Inflammatory macrophage treated with lipopolysaccharide for 1 hour (primary cell): ENCODE data around the gene NODAL.
A peak's percentile ranks its signal among the peaks of the same experiment; 100 is the strongest.

Experiments used
- DNase-seq, 2 donors: peaks; one replicate each; pipeline ENCODE4 v3.0.0-alpha.2; 2020 to 2022

The NODAL gene

DNA sequence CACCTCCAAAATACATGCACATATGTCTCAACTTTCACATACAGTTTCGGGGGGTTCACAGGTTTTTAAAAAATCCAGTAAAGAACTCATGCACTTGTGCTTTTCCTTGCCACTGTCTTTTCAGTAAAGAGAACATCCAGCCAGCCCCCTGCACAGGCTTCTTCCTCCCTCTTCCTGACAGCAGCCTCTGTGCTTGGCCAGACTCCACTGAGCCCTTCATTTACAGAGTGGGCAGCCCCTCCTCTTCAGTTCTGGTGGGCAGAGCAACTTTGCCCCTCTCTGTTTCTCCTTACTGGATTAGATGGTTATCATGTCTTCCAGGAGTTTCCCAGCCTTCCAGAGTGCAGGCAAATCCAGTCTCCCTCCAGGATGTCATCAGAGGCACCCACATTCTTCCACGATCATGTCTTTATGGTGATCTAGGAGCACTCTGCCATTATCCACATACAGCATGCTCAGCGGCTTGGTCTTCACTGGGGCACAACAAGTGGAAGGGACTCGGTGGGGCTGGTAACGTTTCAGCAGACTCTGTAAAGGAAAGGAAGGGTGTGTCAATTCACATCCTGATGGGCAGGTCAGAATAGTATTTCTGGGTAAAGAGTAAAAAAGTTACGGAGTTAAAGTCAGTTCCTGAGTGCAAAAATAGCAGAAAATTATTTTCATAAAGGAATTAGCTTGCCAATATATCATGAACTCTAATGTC is 8.8 kb downstream of the NODAL start:
- no peak for DNase-seq

DNA sequence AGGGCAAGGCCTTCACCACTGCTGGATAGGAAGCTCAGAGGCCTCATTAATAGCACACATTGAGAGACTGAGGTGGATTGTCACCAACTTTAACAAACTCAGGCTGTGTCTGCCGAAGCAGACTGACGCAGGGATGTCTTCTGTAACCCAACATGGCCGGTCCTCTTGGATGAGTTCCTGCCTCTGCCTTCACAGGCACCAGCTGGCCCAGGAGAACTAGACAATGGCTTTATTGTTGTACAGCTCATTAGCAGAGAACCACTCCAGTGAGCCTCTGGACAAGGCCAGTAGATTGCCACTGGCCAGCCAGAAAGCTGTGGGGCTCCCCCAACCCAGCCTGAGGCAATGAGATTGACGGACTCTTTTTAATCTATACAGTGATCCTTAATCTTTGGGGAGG is 9.4 kb downstream of the NODAL start:
- DNase-seq: no peak

DNA sequence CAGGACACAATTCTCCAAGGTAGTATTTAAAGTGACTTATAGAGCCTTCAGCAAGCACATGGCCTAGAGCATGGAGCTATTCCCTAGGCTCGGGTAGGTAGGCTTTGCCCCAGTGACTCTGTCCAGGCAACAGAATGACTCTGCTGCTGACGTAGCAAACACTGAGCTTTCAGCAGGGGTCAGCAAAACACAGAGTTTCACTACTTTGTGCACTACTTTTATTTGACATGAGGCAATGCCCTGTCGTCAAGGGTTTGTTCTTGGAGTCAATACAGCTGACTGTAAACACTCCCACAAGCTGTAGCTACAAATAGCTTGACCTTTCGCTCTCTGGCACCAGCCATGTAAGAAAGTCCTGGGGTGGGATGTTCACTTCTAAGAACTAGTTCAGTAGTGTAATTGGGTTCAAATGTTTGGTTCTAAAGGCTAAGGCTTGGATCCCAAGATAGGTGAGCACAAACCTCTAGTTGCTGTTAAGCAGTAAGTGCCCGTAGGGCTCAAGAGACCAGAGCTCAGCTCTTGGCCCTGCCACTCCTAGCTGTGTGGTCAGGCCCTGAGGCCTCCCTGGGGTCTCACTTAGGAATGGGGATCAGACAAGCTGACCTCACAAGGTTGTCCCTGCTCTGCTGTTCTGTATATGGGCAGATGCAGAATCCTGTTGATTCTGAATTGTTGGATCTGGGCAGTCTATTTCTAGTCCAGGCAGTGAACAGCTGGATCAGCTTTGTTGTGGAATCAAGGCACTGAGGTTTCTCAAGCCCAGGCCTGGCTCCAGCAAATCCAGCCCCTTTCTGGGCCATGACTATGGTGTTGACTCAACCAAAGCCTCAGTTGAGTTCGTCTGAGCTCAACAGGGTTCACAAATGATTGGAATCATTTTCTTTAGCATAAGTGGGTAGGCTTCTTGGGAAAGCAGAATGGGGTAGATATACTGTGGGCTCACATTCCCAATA is 10.7 kb downstream of the NODAL start:
- peak; percentile 47 to 70 for DNase-seq

DNA sequence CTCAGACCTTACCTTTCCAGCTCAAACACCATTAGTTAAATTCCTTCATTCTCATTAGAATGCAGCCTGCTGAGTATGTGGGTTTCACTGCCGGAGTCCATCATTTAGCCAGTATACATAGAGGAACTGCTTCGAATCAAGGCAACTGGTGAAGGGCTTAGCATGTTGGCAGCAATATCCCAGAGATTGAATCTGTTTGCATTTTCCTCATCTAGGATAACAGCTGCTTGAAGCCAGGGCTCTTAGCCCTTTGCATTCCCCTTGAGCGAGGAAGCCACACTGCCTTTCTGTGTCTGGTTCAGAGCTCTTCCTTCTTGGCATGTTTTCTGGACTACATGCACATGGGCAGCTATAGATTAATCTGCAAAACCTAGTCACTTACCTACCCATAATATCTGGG is 14.7 kb downstream of the NODAL start:
- DNase-seq: no peak

DNA sequence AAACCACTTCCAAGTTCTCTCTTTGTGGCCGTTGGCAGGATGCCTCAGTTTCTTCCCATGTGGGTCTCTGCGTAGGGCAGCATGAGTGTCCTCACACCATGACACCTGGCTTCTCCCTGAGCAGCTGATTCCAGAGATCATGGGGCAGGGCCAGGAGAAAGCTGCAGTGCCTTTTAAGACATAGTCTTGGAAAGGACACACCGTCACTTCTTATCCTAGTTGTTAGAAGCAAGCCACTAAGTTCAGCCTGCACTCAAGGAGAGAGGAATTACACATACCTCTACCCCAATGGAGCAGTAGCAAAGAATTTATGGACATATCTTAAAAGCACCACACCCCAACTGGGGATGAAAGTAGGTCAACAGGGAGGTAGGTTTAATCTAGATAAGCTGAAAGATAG is 16.4 kb downstream of the NODAL start:
- no peak for DNase-seq

DNA sequence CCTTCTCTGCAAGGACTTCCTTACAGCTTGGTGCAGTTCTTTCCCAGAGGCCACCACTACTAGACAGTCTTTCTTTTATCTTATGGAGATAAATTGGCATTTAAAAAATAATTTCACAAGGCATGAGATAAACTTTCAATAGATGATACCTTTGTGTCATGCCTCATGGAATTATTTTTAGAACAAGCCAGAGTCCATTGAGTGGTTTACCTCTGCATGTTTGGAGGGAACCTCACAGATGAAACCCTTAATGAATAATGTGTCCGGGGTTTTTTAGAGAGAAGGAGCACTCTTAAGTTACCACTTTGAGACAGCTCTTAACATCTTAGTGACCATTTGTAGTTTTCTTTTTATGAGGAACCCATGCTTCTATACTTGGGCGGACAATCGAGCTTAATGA is 17.2 kb downstream of the NODAL start:
- no peak for DNase-seq

DNA sequence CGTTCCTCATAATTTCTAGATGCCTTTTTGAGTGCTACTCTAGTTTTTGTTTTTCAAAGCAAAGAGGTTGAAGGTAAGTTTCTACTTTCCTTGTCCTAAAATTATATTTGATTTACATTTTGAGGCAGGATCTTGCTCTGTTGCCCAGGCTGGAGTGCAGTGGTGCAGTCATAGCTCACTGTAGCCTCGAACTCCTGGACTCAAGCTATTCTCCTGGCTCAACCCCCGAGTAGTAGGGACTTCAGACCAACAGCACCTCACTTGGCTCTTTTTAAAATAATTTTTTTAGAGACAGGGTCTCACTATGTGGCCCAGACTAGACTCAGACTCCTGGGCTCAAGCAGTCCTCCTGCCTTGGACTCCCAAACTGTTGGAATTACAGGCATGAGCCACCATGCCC is 22.8 kb downstream of the NODAL start:
- no peak for DNase-seq

DNA sequence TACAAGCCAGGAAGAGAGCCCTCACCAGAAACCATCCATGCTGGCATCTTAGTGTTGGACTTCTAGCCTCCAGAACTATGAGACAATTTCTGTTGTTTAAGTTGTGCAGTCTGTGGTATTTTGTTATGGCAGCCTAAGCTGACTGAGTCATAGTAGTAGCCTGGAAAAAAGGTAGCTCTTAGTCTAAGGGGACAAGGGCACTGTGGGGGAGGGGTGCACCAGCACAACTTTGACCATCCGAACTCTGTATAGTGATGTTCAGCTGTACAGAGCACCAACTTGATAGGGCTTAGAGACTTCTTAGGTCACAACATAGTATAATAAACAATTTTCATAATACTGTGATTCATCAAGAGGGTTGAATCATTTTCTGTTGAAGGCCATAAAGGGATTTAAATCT is 23.3 kb downstream of the NODAL start:
- no peak for DNase-seq

DNA sequence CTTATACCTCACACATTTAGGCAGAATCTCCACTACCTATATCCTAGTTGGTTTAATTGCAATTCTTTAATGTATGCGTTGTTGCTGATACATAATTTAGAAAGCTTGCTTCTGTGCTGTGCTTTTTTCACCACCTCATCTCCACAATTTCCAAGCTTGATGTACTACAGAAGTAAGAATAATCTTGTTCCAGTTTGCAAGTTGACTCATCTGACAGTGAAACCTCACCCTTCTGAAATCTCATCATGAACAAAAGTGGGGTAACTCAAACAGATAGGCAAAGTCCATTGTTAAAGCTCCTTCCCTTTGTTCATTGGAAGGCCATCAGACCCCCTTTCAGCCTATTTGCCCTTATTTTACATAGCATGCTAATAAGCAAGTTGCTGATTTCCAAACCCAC is 23.9 kb downstream of the NODAL start:
- no peak for DNase-seq

DNA sequence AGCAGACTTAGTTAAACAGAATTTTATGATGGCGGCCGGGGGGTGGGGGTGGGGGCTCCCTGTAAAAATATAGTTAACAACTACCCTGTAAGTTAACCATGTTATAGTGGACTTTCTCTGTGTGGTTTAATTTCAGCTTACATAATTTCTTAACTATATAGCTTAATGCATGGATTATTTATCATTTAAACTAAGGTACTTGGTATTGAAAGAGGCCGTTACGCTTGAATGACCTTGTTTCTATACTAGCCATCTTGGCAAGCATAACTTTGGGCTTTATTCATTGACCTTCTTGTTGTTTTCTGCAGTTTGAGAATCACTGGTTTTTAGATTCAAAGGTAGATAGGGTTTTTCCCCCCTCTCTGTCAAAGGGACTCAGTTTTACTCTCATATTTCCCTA is 29.1 kb downstream of the NODAL start:
- no peak for DNase-seq

DNA sequence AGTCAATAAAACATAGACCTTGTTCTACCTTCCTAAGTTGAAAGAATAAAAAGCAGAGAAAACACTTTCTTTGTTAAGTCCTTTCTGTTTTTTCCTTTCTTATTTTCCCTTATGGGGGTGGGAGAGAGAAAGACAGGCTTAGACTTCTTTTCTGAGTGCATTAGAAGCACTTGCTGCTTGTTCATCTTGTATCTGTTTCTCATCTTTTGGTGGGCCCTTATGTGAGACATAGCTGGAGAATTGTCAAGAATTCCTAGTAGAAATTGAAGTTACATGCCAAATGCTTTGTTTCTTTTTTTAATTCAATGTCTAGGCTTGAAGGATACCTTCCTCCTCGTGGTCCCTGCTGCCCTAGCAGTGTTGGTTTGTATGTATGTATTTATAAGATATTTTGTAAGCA is 30.9 kb downstream of the NODAL start:
- DNase-seq: no peak

DNA sequence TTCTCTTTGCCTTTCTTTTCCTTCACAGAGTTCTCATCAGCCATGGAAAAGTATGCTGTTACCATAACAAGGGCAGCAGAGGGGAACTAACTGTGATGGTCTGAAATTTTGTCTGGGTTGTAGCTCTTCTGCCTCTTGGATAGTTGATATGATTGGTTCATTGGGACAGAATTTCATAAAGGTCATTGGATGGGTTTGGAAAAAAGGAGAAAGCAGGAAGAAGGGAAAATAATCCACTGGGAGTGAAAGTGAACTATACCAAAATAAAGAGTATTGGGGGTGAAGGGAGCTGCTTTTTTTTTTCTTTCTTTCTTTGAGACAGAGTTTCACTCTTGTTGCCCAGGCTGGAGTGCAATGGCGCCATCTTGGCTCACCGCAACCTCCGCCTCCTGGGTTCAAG is 31.7 kb downstream of the NODAL start:
- DNase-seq: no peak

DNA sequence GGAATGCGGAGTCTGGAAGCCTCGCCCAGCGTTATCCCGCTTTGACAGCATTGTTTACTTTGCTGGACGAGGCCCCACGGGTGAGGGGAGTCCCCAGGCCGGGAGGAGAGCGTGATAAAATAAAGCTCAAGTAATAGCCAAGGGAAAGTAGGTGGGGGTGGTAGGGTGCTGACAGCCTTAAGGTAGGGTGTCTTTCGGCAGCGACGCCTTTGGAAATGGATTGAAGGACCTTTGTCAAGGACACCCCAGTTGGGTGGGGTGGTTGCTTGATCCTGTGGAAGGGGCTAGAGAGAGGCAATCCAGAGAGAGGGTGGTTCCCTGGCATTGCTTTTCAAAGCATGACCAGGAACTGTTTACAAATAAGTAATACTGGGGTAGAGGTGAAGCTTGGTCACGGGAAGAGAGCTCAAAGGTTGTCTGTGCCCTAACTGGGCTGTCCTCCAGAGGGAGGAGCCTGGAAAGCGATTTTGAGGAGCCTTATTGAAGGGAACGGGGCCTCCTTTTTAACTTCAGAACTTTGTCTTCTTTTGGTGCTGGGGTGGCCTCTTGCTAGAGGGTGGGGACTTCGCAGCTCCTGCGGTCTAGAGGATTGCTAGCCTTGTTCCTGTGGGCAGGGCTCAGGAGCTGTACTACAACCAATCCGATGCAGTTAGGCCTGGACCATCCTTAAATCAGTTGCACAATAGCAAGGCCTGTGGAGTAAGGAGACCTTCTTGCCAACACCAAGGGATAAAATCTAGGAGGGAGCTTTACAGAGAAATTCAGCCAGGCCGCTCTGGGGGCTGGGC is 36.2 kb downstream of the NODAL start:
- DNase-seq: peak; percentile 79 to 84

DNA sequence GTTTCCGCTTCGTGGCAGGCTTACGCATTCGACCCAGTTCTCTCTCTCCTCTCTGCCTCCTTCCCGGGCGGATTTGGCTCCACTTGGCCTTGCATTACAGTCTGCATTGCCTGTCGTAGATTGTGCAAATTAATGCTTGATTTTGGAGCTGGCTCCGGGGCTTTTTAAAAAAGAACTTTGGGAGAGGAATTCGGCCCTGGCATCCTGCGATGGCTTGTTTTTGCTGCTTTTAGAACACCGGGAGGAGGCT is 36.8 kb downstream of the NODAL start:
- peak; percentile 15 to 32 for DNase-seq

DNA sequence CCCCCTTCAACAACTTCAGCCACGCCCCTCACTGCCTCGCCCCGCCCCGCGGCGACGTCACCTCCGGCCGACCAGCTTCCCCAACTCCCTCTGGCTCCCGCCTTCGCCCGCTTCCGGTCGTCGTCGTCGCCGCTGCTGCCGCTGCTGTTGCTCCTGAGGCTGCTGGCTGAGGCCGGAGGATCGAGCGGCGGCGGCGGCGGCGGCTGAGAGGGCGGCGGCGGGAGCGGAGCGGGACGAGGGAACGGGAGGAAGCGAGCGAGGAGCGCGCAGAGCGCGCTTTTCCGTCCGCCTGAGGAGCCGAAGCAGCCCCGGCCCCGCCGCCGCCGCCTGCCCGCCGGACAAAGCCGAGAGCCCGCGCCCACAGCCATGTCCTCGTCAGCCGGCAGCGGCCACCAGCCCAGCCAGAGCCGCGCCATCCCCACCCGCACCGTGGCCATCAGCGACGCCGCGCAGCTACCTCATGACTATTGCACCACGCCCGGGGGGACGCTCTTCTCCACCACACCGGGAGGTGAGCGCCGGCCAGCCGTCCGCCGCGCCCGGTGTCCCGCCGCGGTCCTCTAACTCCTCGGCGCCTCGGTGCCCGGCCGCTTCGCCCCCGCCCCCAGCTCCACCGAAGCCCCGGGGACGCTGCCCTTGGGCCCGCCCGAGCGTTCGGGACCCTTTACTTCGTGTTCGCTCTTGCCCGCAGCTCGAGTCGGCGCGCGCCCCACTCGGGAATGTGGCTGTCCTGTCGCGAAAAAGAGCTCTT is 37.3 kb downstream of the NODAL start, which contains the start of gene EIF4EBP2:
EIF4EBP2 (plus strand) TSS at position 110 of the 751 bp plus-strand sequence; CDS start at position 367, 257 bp downstream.
- DNase-seq: peak; percentile 92 to 100

DNA sequence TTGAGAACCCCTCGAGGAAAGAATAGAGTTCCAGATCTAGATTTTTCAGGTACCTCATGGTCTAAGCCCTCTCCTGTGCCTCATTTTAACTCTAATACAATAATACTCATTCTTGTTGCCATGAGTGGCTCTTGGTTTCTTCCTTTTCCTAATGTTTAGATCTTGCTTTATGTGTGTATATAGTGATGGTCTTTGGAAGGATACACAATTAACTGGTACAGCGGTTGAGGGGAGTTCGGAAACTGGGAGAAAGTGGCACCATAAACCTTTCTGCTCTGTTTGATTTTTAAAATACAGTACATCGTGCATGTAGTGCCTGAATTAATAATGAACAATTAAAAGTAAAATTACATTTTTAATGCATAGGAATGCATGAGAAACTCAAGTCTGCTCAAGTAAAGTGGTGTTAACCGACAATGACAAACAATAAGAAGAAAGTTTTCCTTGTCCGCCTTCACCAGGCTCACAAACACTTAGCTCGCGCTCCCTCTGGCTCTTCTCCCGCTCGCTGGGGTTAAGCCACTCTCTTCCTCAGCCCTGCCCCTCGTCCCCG is 37.9 kb downstream of the NODAL start:
- DNase-seq: no peak

DNA sequence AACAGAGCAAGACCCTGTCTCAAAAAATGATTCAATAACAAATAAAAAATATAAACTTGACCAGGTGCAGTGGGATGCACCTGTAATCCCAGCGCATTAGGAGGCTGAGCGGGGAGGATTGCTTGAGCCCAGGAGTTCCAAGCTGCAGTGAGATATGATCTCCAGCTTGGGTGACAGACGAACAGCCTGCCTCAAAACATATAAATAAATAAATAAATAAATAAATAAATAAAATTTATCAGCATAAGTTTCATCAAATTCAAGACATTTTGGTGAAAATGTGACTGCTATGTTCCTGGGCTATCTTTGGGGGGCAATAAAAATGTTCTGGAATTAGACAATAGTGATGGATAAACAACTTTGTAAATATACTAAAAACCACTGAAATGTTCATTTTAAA is 42.3 kb downstream of the NODAL start:
- no peak for DNase-seq

DNA sequence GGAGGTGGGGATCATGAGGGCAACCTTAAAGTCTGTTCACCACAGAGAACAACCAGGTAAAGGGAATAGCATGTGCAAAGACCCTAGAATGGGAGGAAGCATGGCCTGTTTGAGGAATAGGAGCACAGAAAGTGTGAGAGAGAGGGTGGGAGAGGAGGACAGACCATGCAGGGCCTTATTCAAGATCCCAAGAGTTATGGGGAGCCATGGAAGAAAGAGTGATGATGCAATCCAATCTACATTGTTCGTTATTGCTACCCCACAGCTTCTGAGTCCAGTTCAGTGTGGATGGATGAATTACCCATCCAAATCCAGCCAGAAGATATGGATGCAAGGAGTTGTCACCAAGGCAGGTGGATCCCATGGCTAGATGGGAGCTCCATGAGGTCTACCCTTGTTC is 45.3 kb downstream of the NODAL start:
- no peak for DNase-seq

DNA sequence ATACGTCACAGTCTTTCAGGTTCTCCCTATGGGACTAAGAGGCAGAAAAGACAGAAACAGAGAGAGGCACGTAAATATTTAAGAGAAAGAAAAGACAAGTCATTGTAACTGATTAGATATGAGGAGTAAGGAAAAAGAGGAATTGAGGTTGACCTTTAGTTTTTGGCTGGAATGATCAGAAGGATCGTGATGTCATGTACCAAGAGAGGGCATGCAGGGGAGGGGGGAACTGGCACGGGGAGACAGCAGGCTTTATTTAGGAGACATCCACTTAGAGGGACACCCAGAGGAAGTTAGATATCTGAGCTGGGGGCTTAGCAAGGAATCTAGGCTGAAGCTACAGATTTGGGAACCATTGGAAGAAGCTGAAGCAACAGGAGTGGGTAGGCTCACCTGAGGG is 49.8 kb downstream of the NODAL start:
- DNase-seq: no peak
